ENCODE results near the gene FCN2.

GRCh38 chr9:134885001-134885678 is 4.5 kb downstream of the FCN2 start:
- TF ChIP-seq CTCF (IDR thresholded peaks at IDR 0.05) (no peak), POLR2A (IDR thresholded peaks at IDR 0.05) (no peak)
